MCF 10A (cell line): ENCODE data around the gene C9orf57. TPM values are rescaled to one million over a fixed set of nuclear protein-coding genes. Genes with fewer than 3 reads are reported as not detected.
"Not testable (repeated sequence)": the region's sequence is repeated elsewhere in the genome, so short reads cannot be mapped to it uniquely, and the experiment has no call there.

Experiments used
- BruUV-seq: library from RNA; stranded (reverse); fragments of 400-500 nt; replicated peaks from 2 replicates; lab custom pipeline; 2021; lab: Mats Ljungman, UMichigan
- CTCF ChIA-PET: fragments of 300-600 bp; sonication (Branson Sonifier 250); formaldehyde crosslinking; extraction: SDS; loops from one replicate; lab custom pipeline; 2021; ENCODE audit warnings: antibody characterized with exemption, inconsistent platforms; lab: Yijun Ruan, JAX
- POLR2A ChIA-PET: fragments of 300-600, 350-650 bp; sonication (Branson Sonifier 250); formaldehyde crosslinking; extraction: SDS; loops from one replicate; lab custom pipeline; 2020; ENCODE audit warnings: antibody characterized with exemption, inconsistent platforms; lab: Yijun Ruan, JAX
- DNase-seq: peaks from one replicate; pipeline ENCODE4 v3.0.0-alpha.2; 2018; ENCODE audit not compliant: unreplicated experiment
- H3K27ac Mint-ChIP-seq: one replicate; pipeline ENCODE4 v1.8.0; 2022; ENCODE audit warnings: mild to moderate bottlenecking, low read depth, mixed read lengths; ENCODE audit not compliant: unreplicated experiment
- H3K27me3 Mint-ChIP-seq: one replicate; pipeline ENCODE4 v1.8.0; 2022; ENCODE audit warnings: mixed read lengths; ENCODE audit not compliant: insufficient read depth, unreplicated experiment
- H3K36me3 Mint-ChIP-seq: one replicate; pipeline ENCODE4 v1.8.0; 2022; ENCODE audit warnings: mild to moderate bottlenecking, moderate library complexity, mixed read lengths; ENCODE audit not compliant: insufficient read depth, unreplicated experiment
- H3K4me1 Mint-ChIP-seq: one replicate; pipeline ENCODE4 v1.8.0; 2022; ENCODE audit warnings: mixed read lengths; ENCODE audit not compliant: insufficient read depth, unreplicated experiment
- H3K4me3 Mint-ChIP-seq: one replicate; pipeline ENCODE4 v1.8.0; 2022; ENCODE audit warnings: mild to moderate bottlenecking, moderate library complexity, mixed read lengths; ENCODE audit not compliant: unreplicated experiment
- H3K9me3 Mint-ChIP-seq: one replicate; pipeline ENCODE4 v1.8.0; 2022; ENCODE audit warnings: mixed read lengths; ENCODE audit not compliant: unreplicated experiment
- CTCF ChIP-seq: fragments of 200-600 bp; IDR thresholded peaks from one replicate; pipeline ENCODE4 v1.8.0; 2022; ENCODE audit warnings: antibody characterized with exemption, mild to moderate bottlenecking; ENCODE audit not compliant: unreplicated experiment
- intact Hi-C: fragments of 100-400 bp; cut with micrococcal nuclease; formaldehyde crosslinking; loops from 2 replicates; pipeline ENCODE4 v1.14.1; 2022
- total RNA-seq: library from RNA; stranded (reverse); gene quantifications from 2 replicates; pipeline ENCODE4 v1.2.3, GENCODE V29; 2022

The C9orf57 gene
- total RNA-seq, 1 experiment from 2014 or later, result not detected

- H3K27me3 Mint-ChIP-seq, result no peaks in the 10 kb centered on the region
- ChIA-PET POLR2A (no interaction called here), CTCF (interaction anchor here (0.6 kb wide), 2 partner anchors 106 to 1190 kb away, joined by 3 to 4 read pairs; no protein-coding TSS in a partner anchor)
- no peak overlapping the region for H3K27ac Mint-ChIP-seq
- no peak overlapping the region for H3K4me3 Mint-ChIP-seq
- no TSS peak for BruUV-seq
- no peak for TF ChIP-seq CTCF
- H3K36me3 Mint-ChIP-seq, result no peaks in the 10 kb centered on the region
- DNase-seq, result no peak
- H3K4me1 Mint-ChIP-seq, result peaks cover 6% of the 10 kb centered on the region
- H3K9me3 Mint-ChIP-seq, result no peaks in the 10 kb centered on the region
- intact Hi-C loops, result no loop called here
Measured at GRCh38 chr9:72089451-72090130, 29.2 kb upstream of the C9orf57 start.

- H3K27me3 Mint-ChIP-seq, result no peaks in the 10 kb centered on the region
- POLR2A ChIA-PET, result no interaction called here
- H3K9me3 Mint-ChIP-seq, result no peaks in the 10 kb centered on the region
- no peak overlapping the region for H3K27ac Mint-ChIP-seq
- H3K36me3 Mint-ChIP-seq, result no peaks in the 10 kb centered on the region
- CTCF ChIA-PET, result interaction anchor here (0.6 to 1.9 kb wide), 2 partner anchors 43 to 45 kb away, joined by 3 to 8 read pairs; no protein-coding TSS in a partner anchor
- intact Hi-C loops, result no loop called here
- no peak overlapping the region for H3K4me3 Mint-ChIP-seq
- no peak for TF ChIP-seq CTCF
- DNase-seq, result no peak
- H3K4me1 Mint-ChIP-seq, result no peaks in the 10 kb centered on the region
- BruUV-seq, result no TSS peak
Measured at GRCh38 chr9:72082536-72082935, 22.1 kb upstream of the C9orf57 start.

- BruUV-seq, H3K4me1 Mint-ChIP-seq, intact Hi-C loops, H3K4me3 Mint-ChIP-seq, DNase-seq, POLR2A ChIA-PET, H3K36me3 Mint-ChIP-seq, H3K27ac Mint-ChIP-seq, H3K9me3 Mint-ChIP-seq, CTCF ChIA-PET: not testable (repeated sequence)
- H3K27me3 Mint-ChIP-seq, result peaks cover 23% of the 10 kb centered on the region
Measured at GRCh38 chr9:72074666-72075065, 14.3 kb upstream of the C9orf57 start.

- intact Hi-C loops, result no loop called here
- CTCF ChIA-PET, result interaction anchor here (0.6 to 0.8 kb wide), 2 partner anchors 139 to 207 kb away, joined by 3 read pairs; no protein-coding TSS in a partner anchor
- no peak overlapping the region for H3K27ac Mint-ChIP-seq
- no TSS peak for BruUV-seq
- POLR2A ChIA-PET, result interaction anchor here (0.6 kb wide), 1 partner anchor 799 kb away, joined by 3 read pairs; no protein-coding TSS in a partner anchor
- no peak overlapping the region for H3K4me3 Mint-ChIP-seq
- peaks cover 18% of the 10 kb centered on the region for H3K27me3 Mint-ChIP-seq
- no peak for TF ChIP-seq CTCF
- no peaks in the 10 kb centered on the region for H3K36me3 Mint-ChIP-seq
- H3K9me3 Mint-ChIP-seq, result no peaks in the 10 kb centered on the region
- no peaks in the 10 kb centered on the region for H3K4me1 Mint-ChIP-seq
- DNase-seq, result peak; percentile 80
Measured at GRCh38 chr9:72065076-72065475, 4.7 kb upstream of the C9orf57 start.
